ENCODE results near the gene ADCK2.
"Not testable (repeated sequence)": the region's sequence is repeated elsewhere in the genome, so short reads cannot be mapped to it uniquely, and the experiment has no call there.

Gene ADCK2

DNA sequence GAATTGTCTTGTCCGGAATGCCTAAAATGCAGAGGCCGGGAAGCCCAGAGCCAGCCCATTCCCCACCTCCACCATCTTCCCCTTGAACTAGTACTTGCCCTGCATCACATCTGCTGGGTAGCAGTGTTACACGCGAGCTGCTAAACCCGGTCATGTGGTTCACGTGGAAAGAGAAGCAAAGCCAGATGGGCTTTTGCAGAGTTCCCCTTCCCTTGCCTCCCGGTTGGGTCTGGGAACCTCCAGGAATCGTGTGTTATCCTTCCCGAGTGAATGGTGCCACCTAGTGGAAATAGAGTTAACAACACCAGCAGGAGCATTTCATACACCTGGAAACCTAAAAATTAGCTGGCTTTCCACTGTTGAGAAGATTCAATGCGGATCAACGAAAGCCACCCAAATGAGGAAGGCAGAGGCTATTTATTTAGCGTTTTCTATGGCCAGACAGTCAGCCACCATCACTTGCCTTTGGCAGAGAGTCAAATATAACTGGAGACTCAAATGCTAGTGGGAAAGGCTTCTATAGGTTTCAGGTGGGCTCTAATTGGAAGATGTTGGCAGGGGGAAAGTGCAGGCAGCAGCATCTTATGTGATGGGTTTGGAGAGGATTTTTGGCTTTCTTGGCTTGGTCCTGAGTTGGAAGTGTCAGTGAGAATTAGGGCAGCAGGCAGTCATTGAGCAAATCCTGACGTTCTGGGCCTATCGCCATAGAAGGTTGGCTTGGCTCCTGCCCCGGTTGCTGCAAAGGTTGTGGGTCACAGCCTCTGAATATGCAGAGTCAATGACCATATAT is 19.2 kb upstream of the ADCK2 start:
- peaks cover 9% of the 10 kb centered on the region for H3K27me3 ChIP-seq (ENCODE audit: control insufficient read depth, insufficient read depth, low read length)
- no peaks in the 10 kb centered on the region for H3K4me1 ChIP-seq (ENCODE audit: control insufficient read depth, insufficient read depth, low read length)
- H3K9me3 ChIP-seq (replicated peaks; ENCODE audit: low read length): no peaks in the 10 kb centered on the region
- no peak overlapping the region for H3K4me2 ChIP-seq (ENCODE audit: low read length)
- H3K9ac ChIP-seq (ENCODE audit: low read depth, low read length): no peak overlapping the region
- H3K36me3 ChIP-seq (ENCODE audit: insufficient read depth, low read length): no peaks in the 10 kb centered on the region
- no peak overlapping the region for H3K4me3 ChIP-seq (ENCODE audit: low read length)

DNA sequence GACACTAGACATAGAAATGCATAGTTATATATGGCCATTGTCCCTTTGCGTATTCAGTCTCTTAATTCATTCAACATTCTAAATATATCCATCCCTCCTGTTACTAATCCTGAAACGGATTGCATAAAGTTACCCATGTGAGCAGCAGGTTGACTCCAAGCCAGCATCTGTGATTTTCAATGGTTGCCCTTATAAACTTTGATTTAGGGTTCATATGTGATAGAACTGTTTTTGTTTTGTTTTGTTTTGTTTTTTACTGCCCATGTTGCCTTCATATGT is 18.7 kb upstream of the ADCK2 start:
- no peak overlapping the region for H3K4me2 ChIP-seq (ENCODE audit: low read length)
- H3K36me3 ChIP-seq (ENCODE audit: insufficient read depth, low read length): no peaks in the 10 kb centered on the region
- H3K9me3 ChIP-seq (replicated peaks; ENCODE audit: low read length): no peaks in the 10 kb centered on the region
- H3K4me3 ChIP-seq (ENCODE audit: low read length): no peak overlapping the region
- no peaks in the 10 kb centered on the region for H3K4me1 ChIP-seq (ENCODE audit: control insufficient read depth, insufficient read depth, low read length)
- H3K9ac ChIP-seq (ENCODE audit: low read depth, low read length): no peak overlapping the region
- H3K27me3 ChIP-seq (ENCODE audit: control insufficient read depth, insufficient read depth, low read length): peaks cover 9% of the 10 kb centered on the region

DNA sequence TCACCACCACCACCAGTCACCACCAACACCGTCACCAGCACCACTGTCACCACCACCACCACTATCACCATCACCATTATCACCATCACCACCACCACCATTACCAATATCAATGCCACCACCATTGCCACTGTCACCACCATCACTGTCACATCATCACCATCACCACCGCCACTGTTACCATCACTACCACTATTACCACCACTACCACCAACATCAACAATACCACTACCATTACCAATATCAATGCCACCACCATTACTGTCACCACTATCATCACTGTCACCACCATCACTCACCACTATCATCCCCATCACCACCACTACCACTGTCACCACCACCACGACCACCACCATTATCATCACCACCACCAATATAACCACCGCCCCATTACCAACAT is 18.1 kb upstream of the ADCK2 start:
- Histone ChIP-seq H3K4me2 (ENCODE audit: low read length) (no peak overlapping the region), H3K9ac (ENCODE audit: low read depth, low read length) (no peak overlapping the region), H3K36me3 (ENCODE audit: insufficient read depth, low read length) (no peaks in the 10 kb centered on the region), H3K27me3 (ENCODE audit: control insufficient read depth, insufficient read depth, low read length) (peaks cover 10% of the 10 kb centered on the region), H3K9me3 (replicated peaks; ENCODE audit: low read length) (no peaks in the 10 kb centered on the region), H3K4me1 (ENCODE audit: control insufficient read depth, insufficient read depth, low read length) (no peaks in the 10 kb centered on the region), H3K4me3 (ENCODE audit: low read length) (no peak overlapping the region)

DNA sequence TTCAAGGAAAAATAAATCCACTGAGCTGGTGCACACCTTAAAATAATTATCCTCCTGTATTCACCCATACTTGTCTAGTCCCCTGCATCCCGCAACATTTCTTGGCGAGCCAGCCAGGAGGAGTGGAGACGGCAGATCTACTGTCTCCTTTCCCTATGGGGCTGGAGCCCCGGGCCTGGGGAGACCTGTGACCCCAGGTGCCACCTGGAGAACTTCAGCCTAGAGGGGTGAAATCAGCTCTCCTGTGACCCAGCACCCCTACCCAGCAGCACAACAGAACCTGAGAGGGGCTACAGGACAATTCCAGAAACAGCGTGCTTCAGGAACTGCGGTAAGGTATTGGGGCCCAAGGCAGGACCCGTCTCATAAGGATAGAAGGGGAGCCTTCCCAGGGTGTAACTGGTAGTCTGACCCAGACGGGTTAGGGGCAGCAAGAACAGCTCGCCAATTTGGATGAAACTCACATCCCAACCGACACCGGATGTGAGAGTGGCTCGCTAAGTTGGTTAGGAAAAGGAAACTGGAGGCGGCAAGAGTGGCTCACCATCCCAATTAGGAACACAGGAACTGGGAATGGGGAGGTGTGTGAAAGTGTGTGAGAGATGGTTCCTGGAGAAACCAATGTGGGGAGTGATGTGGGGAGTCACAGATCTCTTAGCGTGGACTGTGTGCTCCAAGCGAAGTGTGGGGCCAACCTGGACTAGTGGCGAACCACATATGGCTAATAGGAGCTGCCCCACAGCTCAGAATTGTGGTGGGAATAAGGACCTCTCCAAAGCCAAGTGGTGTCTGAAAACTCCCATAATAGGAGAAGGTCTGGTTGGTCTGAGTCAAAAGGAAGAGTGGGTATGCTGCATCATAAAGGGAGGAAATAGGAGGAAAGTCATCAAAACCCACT is 17.0 kb upstream of the ADCK2 start:
- Histone ChIP-seq H3K27me3 (ENCODE audit: control insufficient read depth, insufficient read depth, low read length) (peaks cover 17% of the 10 kb centered on the region), H3K4me1 (ENCODE audit: control insufficient read depth, insufficient read depth, low read length) (no peaks in the 10 kb centered on the region), H3K36me3 (ENCODE audit: insufficient read depth, low read length) (no peaks in the 10 kb centered on the region), H3K9ac (ENCODE audit: low read depth, low read length) (no peak overlapping the region), H3K9me3 (replicated peaks; ENCODE audit: low read length) (no peaks in the 10 kb centered on the region), H3K4me2 (ENCODE audit: low read length) (peak overlapping the region; percentile 80), H3K4me3 (ENCODE audit: low read length) (peak overlapping the region; percentile 57)

DNA sequence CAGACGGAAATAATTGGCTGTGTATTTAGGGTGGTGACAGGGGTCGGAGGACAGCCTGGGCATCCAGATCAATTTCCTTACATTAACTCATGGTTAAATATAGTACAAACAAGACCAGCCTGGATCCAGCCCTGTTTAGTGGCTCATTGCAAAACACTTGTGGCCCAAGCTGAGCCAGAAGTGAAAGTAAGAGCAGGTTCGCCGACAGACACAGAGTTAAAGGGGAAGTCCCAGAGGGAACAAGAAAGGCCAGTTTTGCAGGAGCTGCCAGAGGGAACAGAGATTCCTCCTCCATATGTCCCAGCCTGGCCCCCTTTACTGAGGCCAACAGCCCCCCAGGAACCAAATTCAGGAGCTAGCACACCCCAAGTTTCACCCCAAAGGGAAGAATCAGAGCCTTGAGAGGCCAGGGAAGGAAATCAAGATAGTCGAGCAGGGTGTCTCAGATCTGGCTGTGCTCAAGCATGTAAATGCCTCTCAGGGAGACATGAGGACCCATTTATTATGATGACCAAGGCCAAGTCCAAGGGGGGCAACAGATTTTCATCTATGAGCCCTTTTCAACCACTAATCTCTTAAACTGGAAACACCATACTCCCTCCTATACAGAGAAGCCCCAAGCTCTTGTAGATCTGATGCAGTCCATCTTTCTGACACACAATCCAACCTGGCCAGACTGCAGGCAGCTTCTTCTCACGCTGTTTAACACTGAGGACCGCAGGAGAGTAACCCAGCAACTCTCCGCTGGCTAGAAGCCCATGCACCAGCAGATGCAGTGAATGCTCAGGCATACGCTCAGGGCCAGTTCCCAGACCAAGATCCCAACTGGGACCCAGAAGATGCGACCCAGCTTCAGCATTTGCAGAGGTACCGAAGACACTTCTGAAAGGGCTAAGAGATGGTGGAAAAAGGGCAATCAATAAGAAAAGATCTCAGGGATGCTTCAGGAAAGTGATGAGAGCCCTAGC is 15.9 kb upstream of the ADCK2 start:
- H3K4me3 ChIP-seq (ENCODE audit: low read length): peak overlapping the region; percentile 57
- H3K9me3 ChIP-seq (replicated peaks; ENCODE audit: low read length): no peaks in the 10 kb centered on the region
- no peak overlapping the region for H3K9ac ChIP-seq (ENCODE audit: low read depth, low read length)
- peaks cover 15% of the 10 kb centered on the region for H3K27me3 ChIP-seq (ENCODE audit: control insufficient read depth, insufficient read depth, low read length)
- no peaks in the 10 kb centered on the region for H3K4me1 ChIP-seq (ENCODE audit: control insufficient read depth, insufficient read depth, low read length)
- peak overlapping the region; percentile 80 for H3K4me2 ChIP-seq (ENCODE audit: low read length)
- no peaks in the 10 kb centered on the region for H3K36me3 ChIP-seq (ENCODE audit: insufficient read depth, low read length)

DNA sequence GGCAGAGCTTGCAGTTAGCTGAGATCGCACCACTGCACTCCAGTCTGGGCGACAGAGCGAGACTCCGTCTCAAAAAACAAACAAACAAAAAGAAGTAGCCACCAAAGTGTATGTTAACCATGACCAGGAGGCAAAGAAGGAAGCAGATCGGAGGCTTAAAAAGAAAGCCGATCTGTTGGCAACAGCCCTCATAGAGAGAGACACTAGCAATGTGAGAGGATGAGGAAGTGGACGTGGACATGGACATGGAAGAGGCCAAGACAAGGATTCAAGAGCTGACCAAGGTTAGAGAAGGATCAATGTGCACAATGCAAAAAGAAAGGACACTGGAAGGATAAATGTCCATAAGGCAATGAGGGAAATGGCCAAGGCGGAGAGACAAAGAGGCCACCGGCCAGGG is 14.9 kb upstream of the ADCK2 start:
- Histone ChIP-seq H3K4me3 (ENCODE audit: low read length) (no peak overlapping the region), H3K36me3 (ENCODE audit: insufficient read depth, low read length) (no peaks in the 10 kb centered on the region), H3K27me3 (ENCODE audit: control insufficient read depth, insufficient read depth, low read length) (peaks cover 14% of the 10 kb centered on the region), H3K9me3 (replicated peaks; ENCODE audit: low read length) (no peaks in the 10 kb centered on the region), H3K4me2 (ENCODE audit: low read length) (no peak overlapping the region), H3K4me1 (ENCODE audit: control insufficient read depth, insufficient read depth, low read length) (no peaks in the 10 kb centered on the region), H3K9ac (ENCODE audit: low read depth, low read length) (no peak overlapping the region)

DNA sequence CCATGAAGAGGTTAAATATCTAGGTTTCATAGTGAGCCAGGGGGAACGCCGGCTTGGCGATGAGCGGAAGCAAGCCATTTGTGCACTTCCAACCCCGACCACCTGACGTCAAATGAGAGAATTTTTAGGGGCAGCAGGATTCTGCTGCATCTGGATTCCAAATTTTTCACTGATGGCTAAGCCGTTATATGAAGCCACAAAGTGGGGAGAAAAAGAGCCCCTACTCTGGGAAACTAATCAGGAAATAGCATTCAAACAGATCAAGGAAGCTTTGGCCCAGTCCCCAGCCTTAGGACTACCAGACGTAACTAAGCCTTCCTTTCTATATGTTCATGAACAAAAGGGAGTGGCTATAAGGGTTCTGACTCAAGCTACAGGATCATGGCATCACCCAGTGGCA is 12.9 kb upstream of the ADCK2 start:
- Histone ChIP-seq H3K27me3 (ENCODE audit: control insufficient read depth, insufficient read depth, low read length) (peaks cover 14% of the 10 kb centered on the region), H3K9ac (ENCODE audit: low read depth, low read length) (no peak overlapping the region), H3K4me2 (ENCODE audit: low read length) (no peak overlapping the region), H3K9me3 (replicated peaks; ENCODE audit: low read length) (no peaks in the 10 kb centered on the region), H3K4me1 (ENCODE audit: control insufficient read depth, insufficient read depth, low read length) (no peaks in the 10 kb centered on the region), H3K36me3 (ENCODE audit: insufficient read depth, low read length) (no peaks in the 10 kb centered on the region), H3K4me3 (ENCODE audit: low read length) (no peak overlapping the region)

DNA sequence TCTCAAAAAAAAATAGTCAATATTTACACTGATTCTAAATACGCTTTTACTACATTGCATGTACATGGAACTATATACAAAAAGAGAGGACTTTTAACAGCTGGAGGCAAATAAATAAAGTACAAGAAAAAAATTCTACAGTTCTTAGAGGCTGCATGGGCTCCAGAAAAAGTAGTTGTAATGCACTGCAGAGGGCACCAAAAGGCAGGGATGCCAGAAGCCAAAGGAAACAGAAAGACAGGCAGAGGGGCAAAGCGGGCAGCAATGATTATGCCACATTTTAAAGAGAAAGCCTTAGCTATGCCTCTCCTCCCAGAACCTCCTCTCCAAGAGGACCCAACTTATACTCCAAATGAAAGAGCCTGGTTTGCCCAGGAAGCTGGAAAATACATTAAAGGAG is 11.6 kb upstream of the ADCK2 start:
- Histone ChIP-seq H3K4me3 (ENCODE audit: low read length) (no peak overlapping the region), H3K27me3 (ENCODE audit: control insufficient read depth, insufficient read depth, low read length) (peaks cover 14% of the 10 kb centered on the region), H3K4me2 (ENCODE audit: low read length) (peak overlapping the region; percentile 42), H3K9me3 (replicated peaks; ENCODE audit: low read length) (no peaks in the 10 kb centered on the region), H3K9ac (ENCODE audit: low read depth, low read length) (no peak overlapping the region), H3K36me3 (ENCODE audit: insufficient read depth, low read length) (no peaks in the 10 kb centered on the region), H3K4me1 (ENCODE audit: control insufficient read depth, insufficient read depth, low read length) (no peaks in the 10 kb centered on the region)

DNA sequence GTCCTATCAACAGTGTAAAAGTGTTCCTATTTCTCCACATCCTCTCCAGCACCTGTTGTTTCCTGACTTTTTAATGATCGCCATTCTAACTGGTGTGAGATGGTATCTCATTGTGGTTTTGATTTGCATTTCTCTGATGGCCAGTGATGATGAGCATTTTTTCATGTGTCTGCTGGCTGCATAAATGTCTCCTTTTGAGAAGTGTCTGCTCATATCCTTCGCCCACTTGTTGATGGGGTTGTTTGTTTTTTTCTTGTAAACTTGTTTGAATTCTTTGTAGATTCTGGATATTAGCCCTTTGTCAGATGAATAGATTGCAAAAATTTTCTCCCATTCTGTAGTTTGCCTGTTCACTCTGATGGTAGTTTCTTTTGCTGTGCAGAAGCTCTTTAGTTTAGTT is 9.8 kb upstream of the ADCK2 start:
- not testable (repeated sequence) for H3K4me1 ChIP-seq (ENCODE audit: control insufficient read depth, insufficient read depth, low read length); H3K9ac ChIP-seq (ENCODE audit: low read depth, low read length); H3K4me3 ChIP-seq (ENCODE audit: low read length); H3K4me2 ChIP-seq (ENCODE audit: low read length); H3K9me3 ChIP-seq (replicated peaks; ENCODE audit: low read length); H3K36me3 ChIP-seq (ENCODE audit: insufficient read depth, low read length)
- H3K27me3 ChIP-seq (ENCODE audit: control insufficient read depth, insufficient read depth, low read length): peaks cover 28% of the 10 kb centered on the region

DNA sequence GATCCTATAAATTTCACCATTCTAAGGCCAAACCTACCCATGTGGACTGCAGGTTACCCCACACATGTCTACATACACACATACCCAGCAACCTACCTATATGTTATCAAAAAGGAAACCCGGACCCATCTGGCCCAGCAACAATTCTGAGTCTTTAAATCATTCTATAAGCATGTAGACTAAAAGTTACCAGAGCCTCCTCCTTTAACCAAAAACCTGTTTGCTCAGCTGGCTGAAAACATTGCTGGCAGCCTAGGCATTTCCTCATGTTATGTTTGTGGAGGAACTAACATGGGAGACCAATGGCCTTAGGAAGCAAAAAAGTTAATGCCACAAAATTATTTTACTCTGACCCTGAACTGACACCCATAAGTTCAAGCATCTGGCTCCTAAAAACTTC is 5.3 kb upstream of the ADCK2 start:
- Histone ChIP-seq H3K9ac (ENCODE audit: low read depth, low read length) (no peak overlapping the region), H3K36me3 (ENCODE audit: insufficient read depth, low read length) (no peaks in the 10 kb centered on the region)

DNA sequence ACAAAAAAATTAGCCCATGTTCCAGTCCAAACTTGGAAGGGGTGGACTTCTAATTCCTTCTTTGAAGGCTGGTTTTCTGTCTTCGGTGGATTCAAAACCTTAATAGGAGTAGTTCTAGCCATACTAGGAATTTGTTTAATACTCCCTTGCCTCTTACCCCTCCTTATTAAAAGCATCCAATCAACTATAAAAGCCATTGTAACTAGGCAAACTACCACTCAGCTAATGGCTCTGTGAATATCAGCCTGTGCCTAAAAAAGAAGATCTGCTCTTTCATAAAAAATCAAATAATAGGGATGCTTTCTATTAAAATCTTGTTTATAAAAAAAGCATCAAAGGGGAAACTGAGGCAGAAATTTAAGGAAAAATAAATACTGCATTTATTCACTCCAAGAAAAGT is 4.1 kb upstream of the ADCK2 start:
- Histone ChIP-seq H3K27me3 (ENCODE audit: control insufficient read depth, insufficient read depth, low read length) (peaks cover 20% of the 10 kb centered on the region), H3K4me1 (ENCODE audit: control insufficient read depth, insufficient read depth, low read length) (peaks cover 5% of the 10 kb centered on the region), H3K4me3 (ENCODE audit: low read length) (no peak overlapping the region), H3K36me3 (ENCODE audit: insufficient read depth, low read length) (no peaks in the 10 kb centered on the region), H3K9ac (ENCODE audit: low read depth, low read length) (no peak overlapping the region), H3K9me3 (replicated peaks; ENCODE audit: low read length) (no peaks in the 10 kb centered on the region), H3K4me2 (ENCODE audit: low read length) (no peak overlapping the region)

More for the DNA sequence above, 5.3 kb upstream of the ADCK2 start:
- Histone ChIP-seq H3K27me3 (ENCODE audit: control insufficient read depth, insufficient read depth, low read length) (peaks cover 20% of the 10 kb centered on the region), H3K4me1 (ENCODE audit: control insufficient read depth, insufficient read depth, low read length) (no peaks in the 10 kb centered on the region), H3K4me2 (ENCODE audit: low read length) (no peak overlapping the region), H3K4me3 (ENCODE audit: low read length) (no peak overlapping the region), H3K9me3 (replicated peaks; ENCODE audit: low read length) (no peaks in the 10 kb centered on the region)

Data from skeletal muscle satellite cell (primary cell).